Brain pericyte (primary cell): ENCODE data around the gene GSS.

Experiments used
- DNase-seq: peaks from one replicate; pipeline ENCODE4 v3.0.0-alpha.2; 2012; ENCODE audit warnings: low read depth, low spot score

GSS gene

DNA sequence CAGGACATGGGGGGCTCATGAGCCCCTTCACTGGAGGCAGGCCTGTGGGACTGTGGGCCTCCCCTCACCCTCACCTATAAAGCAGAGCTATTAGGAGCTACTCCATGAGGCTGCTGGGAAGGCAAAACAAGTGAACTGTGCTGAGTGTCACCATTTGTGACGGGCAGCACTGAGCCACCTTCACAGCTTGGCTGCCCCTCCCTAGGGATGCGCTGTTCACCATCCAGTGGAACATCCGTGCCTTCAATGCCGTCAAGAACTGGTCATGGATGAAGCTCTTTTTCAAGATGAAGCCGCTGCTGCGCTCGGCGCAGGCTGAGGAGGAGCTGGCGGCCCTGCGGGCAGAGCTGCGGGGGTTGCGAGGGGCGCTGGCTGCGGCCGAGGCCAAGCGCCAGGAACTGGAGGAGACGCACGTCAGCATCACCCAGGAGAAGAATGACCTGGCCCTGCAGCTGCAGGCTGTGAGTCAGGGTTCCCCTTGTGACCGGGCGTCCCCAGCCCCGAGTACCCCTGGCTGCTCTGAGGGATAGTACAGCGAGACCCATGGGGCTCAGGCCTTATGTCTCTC is 38.4 kb upstream of the GSS start:
- no peak for DNase-seq

GRCh38 chr20:34992751-34993417 is 37.3 kb upstream of the GSS start:
- no peak for DNase-seq

GRCh38 chr20:34990661-34991214 is 35.1 kb upstream of the GSS start:
- DNase-seq, result no peak

DNA sequence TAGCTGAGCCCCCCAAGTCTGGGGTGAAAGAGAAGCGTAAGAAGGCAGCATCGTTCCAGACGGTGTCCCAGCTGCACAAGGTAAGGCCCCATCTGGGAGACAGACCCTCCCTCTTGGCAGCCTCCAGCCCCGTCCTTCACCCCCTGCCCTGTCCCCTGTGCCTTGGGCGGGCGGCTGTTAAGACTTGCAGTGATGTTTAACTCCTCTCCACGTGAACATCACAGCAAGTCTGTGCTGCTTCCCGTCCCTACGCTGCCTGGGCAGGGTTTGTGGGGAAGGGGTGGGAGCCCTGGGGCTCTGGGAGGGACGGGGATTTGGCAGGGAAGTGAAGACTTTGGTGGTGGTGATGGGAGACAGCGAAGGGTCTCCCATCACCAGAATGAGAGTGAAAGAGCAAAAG is 34.6 kb upstream of the GSS start:
- no peak for DNase-seq

DNA sequence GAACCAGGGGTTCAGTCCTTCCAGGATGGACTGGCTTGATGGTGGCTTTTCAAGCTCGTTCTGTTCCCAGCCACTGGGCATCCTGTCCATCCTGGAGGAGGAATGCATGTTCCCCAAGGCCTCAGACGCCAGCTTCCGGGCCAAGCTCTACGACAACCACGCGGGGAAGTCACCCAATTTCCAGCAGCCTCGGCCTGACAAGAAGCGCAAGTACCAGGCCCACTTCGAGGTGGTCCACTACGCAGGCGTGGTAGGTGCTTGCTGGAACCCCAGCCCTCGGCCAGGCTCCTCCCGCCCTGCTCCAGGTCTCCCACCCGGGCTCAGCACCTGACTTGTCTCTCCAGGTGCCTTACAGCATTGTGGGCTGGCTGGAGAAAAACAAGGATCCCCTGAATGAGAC is 34.1 kb upstream of the GSS start:
- no peak for DNase-seq

DNA sequence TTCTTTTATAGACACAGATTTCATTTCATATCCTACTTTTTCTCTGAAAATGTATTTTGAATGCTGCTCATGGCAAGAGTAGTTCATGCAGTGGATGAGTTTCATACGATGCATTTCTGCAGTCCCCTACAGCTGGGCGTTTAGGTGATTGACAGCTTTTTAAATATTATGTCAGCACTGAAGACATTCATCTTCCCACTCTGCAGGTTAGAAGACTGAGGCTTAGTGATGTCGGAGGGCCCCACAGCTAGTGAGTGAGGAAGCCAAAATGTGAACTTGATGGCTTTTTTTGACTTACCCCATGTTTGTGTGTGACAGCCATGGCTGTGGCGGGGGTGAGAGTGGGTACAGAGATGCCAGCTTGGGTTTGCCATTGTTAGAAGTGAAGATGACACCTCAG is 33.5 kb upstream of the GSS start:
- DNase-seq, result no peak

GRCh38 chr20:34988191-34988540 is 32.6 kb upstream of the GSS start:
- no peak for DNase-seq

- no peak for DNase-seq
These were observed 31.9 kb upstream of the GSS start for GRCh38 chr20:34987288-34988190.

GRCh38 chr20:34986311-34987287 is 31.0 kb upstream of the GSS start:
- DNase-seq, result no peak

- no peak for DNase-seq
These were observed 30.1 kb upstream of the GSS start for GRCh38 chr20:34985461-34986310.

DNA sequence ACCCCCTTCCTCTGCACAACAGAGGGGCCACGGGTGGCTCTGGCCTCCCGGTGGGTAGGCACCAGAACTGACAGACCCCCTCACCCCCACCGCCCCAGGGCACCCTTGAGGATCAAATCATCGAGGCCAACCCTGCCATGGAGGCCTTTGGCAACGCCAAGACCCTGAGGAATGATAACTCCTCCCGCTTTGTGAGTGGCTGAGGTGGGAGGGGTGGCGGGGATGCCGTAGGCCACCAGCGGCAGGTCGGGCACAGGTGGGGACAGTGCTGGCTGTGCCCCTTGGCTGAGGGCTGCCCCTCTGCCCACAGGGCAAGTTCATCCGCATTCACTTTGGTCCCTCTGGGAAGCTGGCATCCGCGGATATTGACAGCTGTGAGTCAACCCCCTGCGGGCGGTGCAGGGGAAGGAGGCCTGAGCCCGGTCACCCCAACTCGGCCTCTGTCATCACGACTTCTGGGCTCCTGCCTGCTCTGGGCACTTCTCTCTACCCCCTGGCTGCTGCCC is 29.2 kb upstream of the GSS start:
- DNase-seq, result no peak

- no peak for DNase-seq
These were observed 28.6 kb upstream of the GSS start for GRCh38 chr20:34983995-34984735.

GRCh38 chr20:34983089-34983820 is 27.6 kb upstream of the GSS start:
- no peak for DNase-seq

DNA sequence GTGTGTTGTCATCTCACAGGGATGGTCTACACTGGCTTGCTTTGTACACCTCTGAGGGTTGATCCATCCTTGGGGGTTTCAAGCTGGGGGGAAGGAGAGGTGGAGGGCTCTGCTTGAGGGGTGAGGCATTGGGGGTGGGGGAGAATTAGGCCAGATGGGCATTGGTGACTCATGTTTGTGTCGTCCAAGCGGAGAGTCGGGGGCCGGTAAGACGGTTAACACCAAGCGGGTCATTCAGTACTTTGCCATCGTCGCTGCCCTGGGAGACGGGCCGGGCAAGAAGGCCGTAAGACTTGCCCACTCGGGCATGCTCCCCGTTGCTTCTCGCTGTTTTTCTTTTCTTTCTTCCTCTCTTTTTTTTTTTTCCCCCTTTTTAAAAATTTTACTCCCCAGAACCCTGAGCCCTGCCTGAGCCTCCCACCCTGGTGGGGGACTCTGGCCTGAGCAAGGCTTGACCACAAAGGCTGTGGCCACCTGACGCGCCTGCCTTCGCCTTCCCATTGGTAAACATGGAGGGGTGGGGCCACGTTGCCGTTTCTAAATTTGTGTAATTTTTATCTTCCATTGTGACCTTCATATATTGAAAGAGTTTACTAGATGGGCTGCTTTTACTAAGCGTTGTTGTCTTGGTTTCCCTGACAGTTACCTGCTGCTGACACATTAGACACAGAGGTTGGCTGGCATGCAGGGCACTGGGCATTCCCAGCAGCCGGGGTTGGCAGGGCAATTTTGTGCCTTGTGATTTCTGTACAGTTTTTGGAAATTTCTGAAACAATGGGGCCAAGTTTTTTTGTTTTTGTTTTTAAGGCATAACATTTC is 26.9 kb upstream of the GSS start:
- no peak for DNase-seq

GRCh38 chr20:34980543-34981233 is 25.1 kb upstream of the GSS start:
- no peak for DNase-seq

DNA sequence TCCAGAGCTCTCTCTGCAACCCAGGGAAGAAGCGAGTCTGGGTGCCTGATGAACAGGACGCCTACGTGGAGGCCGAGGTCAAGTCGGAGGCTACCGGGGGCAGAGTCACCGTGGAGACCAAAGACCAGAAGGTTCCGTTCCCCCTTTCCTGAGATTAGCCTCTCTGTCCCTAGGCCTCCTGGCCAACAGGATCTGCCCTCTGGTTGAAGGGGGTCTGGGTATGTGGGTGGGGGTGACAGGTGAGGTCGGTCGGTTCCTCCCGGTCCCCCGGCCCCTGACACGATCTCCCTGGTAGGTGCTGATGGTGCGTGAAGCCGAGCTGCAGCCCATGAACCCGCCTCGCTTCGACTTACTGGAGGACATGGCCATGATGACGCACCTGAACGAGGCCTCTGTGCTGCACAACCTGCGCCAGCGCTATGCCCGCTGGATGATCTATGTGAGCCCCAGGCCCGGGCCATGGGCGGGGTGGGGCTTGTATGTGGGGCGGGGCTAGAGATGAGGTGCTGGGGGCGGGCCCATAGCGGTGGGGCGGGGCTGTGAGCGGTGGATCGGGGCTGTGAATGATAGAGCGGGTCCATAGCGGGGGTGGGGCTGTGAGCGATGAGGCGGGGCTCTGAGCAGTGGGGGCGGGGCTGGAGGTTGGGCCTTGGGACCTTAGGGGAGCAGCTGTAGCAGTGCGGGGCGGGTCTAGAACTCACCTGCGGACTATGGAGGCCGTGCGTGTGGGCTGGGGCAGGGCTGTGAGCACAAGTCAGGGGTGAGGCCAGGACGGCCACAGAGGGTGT is 24.0 kb upstream of the GSS start:
- DNase-seq, result no peak
